Glomerular visceral epithelial cell (primary cell): ENCODE results near the gene ANKS1B.

Experiments
- DNase-seq: peaks from one replicate; pipeline ENCODE4 v3.0.0-alpha.2; 2016; ENCODE audit errors: extremely low spot score

ANKS1B gene

DNA sequence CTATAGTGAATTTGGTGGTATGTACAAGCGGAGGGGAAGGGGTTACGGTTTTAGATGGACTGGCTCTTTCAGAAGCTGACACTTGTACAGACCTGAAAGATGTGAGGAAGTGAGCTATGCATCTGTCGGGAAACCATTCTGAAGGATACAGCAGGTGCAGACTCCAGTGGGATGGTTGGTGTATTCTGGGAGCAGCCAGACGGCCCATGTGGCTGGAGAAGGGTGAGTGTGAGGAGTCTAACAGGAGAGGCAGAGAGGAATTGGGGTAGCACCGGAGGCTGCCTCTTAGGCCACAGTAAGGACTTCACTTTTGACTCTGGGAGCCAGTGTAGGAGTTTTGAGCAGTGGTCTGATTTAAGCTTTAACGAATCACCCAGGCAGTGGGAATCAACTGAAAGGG lies 1248.9 kb downstream of the ANKS1B start:
- no peak for DNase-seq

DNA sequence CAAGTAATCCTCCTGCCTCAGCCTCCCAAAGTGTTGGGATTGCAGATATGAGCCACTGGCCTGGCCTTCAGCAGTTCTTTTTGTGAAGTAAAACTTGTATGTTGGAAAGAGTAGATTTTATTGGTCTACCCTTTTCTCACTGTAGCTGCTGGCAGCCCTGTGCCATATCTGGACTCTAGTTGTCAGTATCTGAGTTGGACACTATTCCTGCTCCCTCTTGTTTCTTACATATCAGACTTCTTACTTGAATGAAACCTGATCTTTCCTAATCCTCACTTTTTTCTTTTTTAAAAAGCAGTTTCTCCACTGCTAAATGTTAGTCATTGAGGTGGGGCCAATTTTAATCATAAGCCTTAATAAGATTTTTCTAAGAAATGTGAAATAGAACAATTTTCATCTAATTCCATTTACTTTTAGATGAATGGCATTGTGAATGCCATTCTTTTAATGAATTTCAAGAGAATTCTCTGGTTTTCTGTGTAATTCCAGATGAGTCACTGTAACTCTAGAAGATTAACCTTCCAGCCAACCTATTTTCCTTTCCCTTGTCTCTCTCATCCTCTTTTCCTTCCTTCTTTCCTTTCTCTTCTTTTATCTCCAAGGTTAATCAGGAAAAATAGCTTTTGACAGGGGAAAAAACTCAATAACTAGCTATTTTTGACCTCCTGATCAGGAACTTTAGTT lies 1250.9 kb downstream of the ANKS1B start:
- DNase-seq = no peak

DNA sequence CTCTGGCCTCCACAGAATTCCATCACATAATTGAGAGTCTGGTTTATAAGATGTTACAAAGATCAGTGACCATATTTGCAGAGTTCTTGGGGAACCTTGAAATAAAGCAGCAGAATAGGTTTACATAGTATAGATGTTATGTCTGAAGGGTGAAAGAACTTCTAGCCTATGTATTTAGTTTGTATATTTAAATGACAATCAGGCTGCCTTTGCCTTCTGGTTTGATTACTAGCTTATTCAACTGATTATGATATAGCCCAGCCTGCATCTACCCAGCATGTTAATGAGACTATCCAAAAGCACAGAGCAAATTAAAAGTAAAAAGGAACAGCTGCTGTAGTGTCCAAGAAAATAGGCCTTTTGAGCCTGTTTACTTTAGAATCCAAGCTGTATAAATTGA lies 1254.3 kb downstream of the ANKS1B start:
- DNase-seq = no peak

DNA sequence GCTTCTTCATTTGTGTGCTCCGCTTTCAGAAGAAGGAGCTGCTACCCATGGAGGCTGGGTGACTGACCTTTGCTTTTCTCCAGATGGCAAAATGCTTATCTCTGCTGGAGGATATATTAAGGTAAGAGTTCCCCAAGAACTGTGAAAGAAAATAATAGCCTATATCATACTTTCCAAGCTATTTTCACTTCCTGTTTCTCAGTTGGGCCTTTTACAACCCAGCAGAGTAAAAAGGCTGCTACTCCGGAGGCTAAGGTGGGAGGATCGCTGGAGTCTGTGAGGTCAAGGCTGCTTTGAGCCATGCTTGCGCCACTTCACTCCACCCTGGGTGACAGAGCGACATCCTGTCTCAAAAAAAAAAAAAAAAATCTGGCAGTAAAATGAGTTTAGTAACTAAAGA lies 1257.5 kb downstream of the ANKS1B start:
- no peak for DNase-seq

DNA sequence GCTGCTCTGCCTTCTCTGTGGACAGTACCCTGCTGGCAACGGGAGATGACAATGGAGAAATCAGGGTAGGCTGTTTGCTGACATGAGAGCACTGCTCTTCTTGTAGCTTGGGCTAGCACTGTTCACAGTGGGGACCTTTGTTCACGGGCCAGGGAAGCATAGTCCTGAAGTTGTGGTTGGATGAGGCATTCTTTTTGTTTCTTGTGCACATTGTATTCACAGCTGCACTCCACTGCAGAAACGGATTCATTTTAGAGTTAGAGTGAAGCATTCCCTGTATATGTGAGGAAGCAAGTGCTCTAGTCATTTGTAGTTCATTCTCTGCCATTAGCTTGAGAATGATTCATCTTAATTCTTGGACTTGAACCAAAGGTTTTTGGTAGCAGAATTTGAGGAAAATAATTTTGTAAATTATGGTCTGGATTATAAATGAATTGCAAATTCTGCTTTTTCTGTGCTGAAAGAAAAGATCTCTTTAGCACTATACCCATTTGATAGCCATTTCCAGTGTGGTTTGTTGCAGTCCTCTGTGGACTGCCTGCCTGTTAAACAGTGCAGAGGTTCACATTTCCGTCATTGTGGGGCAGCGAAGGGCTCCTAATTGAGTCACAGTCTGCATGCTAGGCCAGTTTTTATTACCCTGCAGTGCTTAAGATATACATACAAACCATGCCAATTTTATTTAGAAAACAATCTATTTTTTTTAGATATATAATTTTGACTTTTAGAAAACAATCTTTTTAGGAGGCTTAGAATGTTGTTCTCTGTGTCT lies 1259.1 kb downstream of the ANKS1B start:
- DNase-seq = peak; percentile 55

DNA sequence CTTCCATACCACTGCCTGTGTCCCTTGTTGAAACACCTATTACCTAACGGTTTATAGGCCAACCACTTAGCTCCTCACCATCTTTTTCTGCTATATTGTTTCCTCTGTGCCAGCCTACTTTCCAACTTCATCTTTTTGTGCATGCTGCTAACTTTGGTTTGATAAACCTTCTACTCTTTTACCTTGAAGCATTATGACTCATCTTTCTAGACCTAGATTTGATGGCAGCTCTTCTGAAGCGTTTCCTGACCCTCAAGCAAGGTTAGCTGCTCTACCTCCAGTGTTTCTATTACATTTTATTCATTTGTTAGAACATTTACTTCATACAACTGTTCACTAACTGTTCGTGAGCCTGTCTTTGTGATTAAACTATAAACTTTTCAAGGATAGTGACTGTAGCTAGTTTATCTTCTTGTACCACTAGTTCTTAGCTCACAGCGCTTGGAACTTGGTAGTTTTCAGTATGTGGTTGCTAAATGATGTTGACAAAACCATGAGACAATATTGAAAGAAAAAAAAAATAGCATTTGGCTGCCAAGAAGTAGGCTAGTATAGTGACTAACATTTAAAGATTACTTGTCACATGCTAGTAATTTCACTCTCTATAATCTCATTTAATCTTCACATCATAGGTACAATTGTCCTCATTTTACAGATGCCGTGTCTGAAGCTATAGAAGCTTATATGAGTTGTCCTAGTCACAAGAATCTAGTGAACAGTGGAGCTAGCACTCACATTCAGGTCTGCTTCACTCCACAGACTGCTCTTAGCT lies 1260.2 kb downstream of the ANKS1B start:
- no peak for DNase-seq

DNA sequence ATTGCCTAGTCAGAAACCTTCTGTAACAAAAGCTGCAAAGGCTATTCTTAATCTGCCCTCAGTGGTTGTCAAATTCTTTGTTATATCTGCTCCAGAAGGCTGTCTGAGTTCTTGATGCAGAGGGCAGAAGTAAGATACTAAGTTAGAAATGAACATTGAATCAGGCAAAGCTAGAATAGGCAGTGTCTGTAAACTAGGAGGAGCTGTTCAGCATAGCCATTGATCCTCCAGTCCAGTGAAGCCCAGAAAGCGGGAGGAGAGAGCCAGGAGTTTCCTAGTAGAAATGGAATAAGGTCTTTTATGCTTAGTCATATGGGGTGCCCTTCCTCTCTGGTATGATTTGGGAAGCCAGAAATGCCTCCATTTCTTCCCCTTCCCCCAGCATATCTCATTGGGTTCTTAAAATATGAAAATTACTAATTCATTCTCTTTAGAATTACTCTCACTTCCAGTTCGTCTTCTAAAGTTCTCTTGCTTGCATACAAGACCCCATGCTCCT lies 1263.5 kb downstream of the ANKS1B start:
- no peak for DNase-seq

DNA sequence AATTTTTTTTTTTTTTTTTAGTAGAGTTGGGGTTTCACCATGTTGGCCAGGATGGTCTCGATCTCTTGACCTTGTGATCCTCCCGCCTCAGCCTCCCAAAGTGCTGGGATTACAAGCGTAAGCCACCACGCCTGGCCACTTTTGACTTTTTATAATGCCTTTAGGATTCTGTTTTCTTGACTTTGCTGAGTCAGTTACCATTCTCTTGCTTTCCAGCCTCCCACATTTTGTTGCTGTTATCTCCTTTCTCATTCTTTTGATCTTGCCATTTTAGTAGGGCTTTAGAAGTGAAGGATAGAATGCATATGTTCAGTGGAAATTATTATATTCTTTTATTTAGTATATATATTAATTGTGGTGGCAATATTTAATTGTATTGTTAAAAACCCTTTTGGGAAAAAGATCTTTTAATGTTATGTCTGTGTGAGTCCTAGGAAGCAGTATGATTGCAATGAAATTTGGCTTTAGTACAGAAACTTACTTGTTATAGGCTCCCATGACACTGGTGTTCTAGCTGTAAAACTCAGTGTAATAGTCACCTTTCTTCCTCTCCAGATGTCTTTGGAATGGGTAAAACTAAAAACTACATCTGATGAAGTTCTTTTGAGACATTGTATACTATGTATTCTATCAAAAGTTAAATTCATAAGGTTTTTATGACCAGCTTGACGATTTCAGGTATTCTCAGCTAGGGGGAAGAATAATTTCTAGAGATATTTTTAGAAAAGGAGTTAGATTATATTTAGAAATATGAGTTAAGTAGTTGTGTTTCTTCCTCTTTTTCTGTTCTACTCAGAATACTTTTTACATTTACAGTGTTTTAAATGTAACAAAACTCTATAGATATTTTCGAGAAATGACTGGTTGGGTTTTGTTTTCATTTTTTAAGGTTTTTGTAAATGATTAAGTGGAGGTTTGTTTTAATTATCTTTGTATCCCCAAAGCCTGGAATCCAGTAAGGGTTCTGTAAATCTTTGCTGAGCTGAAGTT lies 1264.9 kb downstream of the ANKS1B start:
- no peak for DNase-seq

DNA sequence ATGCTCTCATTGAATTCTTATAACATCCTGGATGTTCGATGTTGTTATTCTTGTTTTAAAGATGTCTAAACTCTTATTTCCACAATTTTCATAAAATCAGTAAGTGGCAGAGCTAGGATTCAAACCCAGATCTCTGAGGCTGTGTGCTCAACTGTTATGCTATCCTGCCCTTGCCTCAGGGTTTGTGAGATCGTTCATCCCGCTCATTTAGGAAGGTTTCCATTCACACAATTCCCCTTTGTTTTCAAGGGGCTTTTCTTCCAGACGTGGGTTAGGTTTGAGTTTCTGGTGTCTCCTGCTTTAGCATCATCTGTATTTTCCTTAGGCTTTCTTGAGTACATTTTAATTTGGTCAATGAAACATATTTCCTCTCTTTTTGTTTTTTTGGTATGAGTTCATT lies 1270.3 kb downstream of the ANKS1B start:
- no peak for DNase-seq

DNA sequence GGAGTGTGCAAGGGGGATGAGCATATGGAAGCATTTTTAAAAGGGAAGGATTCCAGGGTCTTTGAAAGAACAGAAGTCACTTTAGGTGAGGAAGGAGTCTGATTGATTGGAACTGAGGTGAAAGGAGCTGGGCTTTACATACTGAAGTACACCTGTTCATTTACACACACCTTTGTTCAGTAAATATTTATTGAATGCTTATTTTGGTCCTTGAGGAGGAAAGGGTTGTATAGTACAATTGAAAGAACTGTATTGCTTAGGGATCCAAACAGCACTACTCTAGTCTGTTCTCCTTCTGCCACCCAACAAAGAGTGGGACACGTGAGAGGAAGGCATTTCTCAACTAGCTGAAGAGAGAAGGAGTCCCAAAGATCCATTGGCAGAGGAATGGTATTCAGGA lies 1275.7 kb downstream of the ANKS1B start:
- DNase-seq = no peak

DNA sequence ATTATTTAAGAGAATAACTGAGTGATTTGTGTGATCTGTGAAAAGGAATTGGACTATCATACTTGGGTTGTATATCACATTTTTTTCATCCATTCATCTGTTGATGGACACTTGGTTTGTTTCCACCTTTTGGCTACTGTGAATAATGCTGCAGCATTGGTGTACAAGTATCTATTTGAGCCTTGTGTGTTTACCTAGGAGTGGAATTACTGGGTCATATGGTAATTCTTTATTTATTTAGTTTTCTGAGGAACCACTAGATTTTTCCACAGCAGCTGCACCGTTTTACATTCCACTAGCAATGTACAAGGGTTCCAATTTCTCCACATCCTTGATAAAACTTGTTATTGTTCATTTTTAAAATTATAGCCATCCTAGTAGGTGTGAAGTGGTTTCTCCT lies 1283.6 kb downstream of the ANKS1B start:
- no peak for DNase-seq

DNA sequence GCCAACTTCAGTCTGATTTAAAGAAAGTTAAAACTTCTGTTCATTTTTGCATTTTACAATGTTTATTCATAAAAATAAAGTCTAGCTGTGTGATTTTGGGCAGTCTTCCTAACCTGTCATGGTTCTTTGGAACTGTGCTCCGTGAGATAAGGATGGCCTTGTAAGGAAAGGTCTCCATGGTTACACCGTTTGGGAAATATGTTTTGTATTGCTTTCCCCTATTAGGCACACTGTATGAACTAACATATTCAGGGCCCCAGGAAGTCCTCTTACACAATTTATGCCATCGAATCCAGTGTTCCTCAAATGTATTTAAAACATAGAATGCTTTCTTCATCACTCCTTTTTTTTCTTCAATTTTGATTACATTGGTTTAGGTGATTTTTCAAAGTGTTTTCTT lies 1285.2 kb downstream of the ANKS1B start:
- DNase-seq = no peak

DNA sequence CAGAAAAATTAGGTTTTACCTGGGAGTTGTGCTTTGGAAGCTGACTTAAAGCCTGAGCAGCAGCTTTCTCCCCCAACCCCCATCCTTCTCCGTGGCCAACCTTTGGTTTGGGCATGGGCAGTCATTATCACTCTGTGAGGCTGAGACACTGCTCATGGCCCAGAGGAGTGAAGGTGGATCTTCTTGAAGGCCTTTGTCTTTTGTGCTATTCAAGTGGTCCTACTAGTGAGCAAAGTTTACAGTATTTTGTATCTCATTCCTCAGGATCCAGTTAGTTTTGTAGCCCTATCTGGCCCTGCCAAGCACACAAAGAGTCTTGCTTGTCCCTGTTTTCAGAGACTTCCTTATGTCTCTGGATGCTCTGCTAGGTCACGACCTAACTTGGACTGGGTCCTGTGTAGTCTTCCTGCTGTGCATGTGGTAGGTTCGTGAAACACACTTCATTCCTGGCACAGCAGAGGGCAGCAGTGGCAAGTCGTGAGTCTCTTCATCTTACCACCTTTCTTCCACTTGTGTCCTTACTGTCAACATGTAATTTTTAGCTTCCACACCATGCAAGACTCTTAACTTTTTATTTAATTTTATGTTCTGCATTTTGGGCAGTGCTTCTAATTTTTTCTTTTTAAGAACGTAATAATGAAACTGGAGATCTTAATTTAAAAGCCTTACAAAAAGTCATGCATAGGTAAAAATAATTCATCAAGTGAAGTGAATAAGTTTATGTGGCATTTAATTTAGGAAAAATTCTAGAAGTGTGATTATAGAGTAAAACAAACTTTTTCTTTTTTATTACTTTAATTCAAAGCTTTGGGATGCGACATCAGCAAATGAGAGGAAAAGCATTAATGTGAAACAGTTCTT lies 1285.9 kb downstream of the ANKS1B start:
- DNase-seq = peak; percentile 56

DNA sequence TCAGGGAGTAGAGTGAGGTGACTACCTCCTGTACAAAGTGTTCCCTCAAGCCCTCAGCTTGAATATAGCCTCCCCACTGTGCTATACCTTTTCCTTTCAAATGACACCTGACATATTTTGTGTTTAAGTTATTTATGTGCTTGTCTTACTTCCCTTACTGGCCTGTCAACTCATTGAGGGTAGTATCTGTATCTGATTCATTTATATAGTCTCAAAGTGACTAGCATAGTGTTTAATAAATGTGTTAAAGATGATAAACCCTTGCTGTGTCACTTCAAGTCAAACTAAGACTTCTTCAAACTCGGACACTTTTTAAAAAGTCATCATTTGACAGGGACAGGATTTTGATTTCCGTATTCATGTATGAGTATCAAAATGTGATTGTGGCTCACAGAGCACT lies 1287.5 kb downstream of the ANKS1B start:
- no peak for DNase-seq

DNA sequence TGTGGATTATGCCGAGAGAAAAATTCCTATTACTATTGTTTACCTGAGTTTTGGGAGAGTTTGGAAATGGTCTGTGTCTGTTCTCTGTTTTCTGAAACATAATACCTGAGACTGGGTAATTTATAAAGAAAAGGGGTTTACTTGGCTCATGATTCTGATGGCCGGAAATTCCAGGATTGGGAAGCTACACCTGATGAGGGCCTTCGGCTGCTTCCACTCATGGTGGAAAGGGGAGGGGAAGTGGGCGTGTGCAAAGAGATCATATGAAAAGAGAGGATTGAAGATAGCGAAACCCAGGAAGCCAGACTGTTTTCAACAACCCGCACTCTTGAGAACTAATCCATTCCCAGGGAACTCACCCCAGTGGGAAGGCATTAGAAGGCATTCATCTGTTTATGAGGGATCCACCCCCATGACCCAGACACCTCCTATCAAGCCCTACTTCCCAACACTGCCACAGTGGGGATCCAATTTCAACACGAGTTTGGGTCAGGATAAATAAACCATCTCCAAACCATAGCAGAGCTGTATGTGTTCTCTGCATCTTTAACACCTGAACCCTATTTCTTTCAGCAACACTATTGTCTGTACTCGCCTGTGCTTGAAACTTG lies 1288.6 kb downstream of the ANKS1B start:
- DNase-seq = no peak

DNA sequence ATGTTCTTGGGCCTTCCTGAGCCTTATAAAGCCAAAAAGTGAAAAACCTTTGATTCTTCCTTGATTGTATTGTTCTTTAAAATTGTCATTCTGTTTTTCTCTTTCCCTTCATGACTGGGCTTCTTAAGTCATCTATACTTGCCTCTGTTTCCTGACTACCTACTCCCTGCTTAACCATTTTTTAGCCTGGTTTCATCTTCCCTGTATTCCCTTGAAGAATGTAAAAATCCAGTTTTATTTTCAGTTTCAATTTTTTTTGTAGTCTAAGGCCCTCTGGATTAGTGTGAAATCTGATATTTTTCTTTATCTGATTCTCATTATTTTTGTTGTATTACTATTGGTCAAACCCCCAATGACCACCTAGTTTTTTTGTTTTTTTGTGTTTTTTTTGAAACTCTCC lies 1293.4 kb downstream of the ANKS1B start:
- no peak for DNase-seq

DNA sequence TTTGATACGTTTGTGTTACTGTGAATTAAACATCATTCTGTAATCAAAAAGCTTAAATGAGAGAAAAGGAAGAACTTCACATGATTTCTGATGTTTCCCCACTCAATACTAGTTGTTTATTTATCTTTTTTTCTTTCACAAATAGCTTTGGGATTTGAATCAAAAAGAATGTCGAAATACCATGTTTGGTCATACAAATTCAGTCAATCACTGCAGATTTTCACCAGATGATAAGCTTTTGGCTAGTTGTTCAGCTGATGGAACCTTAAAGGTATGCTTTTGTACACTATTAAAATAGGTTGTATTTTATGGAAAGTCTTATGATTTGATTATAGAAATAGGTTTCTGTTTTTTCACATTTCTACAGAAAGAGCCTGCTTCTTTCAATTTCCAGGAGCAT lies 1298.1 kb downstream of the ANKS1B start:
- DNase-seq = no peak
